NK-92 (cell line): ENCODE measurements around the gene SCYGR3.

Experiments used
- DNase-seq: peaks from one replicate; lab custom pipeline; 2025; ENCODE audit not compliant: unreplicated experiment; lab: John Stamatoyannopoulos, UW

Gene SCYGR3, protein sequence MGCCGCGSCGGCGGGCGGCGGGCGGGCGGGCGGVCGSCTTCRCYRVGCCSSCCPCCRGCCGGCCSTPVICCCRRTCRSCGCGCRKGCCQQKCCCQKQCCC

DNA sequence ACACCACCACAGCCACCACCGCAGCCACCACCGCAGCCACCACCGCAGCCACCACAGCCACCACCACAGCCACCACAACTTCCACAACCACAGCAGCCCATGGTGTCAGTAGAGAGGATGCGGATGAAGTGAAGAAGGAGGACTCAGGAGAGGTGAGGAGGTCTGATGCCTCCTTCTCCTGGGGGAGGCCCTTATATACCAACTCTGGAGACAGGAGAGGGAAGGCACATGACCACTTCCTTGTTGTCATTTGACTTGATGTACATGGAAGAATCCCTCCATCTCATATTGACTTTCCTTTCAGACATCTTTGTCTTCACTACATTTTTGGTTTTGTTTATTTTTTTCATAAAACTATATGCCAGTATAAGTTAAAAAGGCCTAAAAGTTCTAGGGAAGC, at the start of gene SCYGR3:
Gene SCYGR3, minus strand, starts transcription at position 101 of the 400 bp plus-strand sequence. Its CDS starts 0 bp downstream, at position 101.
- no peak for DNase-seq

DNA sequence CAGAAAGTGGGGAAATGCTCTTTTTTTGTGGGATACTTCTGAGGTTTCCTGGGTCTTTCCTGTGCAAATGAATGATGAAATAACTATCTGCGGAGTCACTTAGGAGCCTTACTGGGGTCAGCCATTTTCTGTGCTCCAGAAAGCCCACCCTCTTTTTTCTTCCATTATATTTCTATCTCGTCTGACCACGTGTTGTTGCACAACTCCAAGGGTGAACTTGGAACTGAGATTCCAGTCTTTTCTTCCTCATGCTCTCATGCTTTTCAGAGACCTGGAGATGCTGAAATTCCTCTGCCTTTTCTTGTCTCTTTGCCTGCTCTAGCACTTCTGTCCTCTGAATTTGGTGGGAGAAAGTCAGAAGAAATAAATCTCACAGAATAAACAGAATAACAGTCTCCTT, 47.2 kb upstream of the SCYGR3 start:
- DNase-seq: no peak

- DNase-seq: no peak
Measured at GRCh38 chr2:227661025-227661649, 46.5 kb upstream of the SCYGR3 start.

GRCh38 chr2:227657199-227657845, 42.7 kb upstream of the SCYGR3 start:
- DNase-seq: no peak

DNA sequence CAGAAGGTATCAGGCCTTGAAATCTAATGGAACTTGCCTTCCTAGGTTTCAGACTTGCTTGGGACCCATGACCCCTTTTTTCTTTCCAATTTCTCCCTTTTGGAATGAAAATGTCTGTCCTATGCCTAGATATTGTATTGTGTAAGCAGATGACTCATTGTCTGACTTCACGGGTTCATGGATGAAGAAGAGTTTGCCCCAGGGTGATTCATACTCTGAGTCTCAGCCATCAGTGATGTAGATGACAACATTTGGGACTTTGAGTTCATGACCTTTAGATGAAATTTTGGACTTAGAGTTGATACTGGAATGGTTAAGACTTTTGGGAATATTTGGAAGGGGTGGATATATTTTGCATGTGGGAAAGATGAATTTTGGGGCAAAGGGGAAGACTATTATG, 40.8 kb upstream of the SCYGR3 start:
- no peak for DNase-seq

- no peak for DNase-seq
Measured at GRCh38 chr2:227654426-227654825, 39.8 kb upstream of the SCYGR3 start.

DNA sequence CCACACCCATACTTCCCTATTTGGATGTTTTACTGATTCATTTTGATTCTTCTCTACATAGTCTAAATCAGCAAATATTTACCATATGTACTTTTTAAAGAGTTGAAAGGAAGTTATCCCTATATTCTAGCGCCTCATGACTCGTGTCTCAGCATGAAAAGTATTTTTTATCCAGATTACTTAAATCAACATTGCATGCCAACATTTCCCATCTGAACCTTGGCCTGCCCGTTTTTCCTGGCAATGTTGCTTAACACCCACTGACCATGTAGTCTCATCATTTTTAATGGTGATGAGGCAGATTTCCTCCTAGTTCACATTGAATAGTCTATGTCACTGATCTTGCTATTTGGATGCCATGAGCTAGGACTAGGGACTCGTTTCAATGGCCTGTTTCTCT, 38.8 kb upstream of the SCYGR3 start:
- no peak for DNase-seq

GRCh38 chr2:227643990-227644551, 29.4 kb upstream of the SCYGR3 start:
- no peak for DNase-seq

GRCh38 chr2:227642656-227643055, 28.0 kb upstream of the SCYGR3 start:
- no peak for DNase-seq

DNA sequence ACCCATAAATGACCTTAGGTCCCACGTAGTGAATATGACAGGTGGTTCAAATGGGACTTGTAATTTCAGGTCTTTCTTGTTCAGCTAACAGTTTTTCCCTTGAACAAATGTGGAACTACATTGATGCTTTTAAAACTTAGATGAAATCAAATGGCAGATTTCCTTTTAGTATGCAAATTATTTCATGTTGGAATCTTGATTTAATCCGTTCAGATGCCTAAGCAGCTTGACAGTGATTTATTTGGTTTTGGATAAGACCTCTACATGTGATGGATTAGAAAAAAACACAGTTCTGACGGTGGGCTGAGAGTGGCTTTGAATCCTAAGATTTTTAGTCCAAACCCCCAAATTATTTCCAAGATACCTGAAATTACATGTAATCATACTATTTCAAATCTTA, 19.6 kb upstream of the SCYGR3 start:
- no peak for DNase-seq

GRCh38 chr2:227632827-227633226, 18.2 kb upstream of the SCYGR3 start:
- no peak for DNase-seq

DNA sequence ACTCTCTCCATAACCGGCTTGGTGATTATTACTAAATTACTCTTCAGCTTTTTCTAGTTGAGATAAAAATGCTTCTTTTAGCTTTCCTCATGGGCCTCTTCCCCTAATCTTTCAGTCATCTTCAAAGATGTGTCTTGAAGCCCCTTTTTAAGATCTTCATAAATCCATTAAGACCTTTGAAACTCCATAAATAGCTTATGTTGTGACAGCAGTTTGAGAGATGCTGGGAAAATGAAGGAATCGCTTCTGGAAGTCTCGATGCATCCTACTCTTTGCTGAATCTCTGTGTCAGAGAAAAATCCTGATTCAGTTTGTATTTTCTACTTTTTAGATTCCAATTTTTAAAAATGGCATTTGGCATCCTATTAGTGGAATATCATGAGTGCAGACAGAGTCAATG, 15.7 kb upstream of the SCYGR3 start:
- DNase-seq: no peak

DNA sequence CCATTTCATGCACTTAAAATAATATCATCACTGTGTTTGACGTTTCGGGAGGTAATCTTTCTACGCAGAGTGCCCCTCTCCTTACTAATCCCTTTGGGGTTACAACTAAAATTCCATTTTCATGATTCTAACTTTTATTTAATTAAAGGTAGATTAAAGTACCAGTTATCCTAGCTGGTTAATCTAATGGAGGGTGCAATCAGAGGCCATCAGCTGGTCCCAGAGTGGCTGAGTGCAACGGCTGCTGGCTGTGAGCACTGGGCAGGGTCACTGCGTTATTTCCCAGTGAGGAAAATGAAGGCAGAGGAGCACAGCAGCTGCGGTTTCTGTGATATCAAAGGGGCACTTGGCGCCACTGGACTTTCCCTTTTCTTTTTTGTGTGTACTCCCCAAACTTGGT, 14.8 kb upstream of the SCYGR3 start:
- DNase-seq: no peak

DNA sequence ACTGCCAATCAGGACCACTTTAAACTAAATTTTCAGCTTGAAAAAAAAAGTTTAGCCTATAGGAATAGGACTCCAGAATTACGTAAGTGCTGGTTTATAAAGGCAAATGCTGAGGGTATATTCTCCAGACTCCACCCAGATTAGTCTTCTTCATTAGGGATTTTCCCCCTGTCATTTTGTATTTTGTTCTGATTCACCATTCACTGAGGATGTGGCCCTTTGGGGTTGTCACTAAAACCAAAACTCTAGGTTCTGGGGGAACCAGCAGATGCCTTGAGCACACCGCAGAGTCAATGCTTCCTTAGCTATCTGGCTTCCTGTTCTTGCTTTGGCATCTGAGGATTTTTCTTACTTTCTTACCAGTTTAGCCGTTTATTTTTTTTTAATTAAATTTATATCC, 13.1 kb upstream of the SCYGR3 start:
- DNase-seq: no peak

- DNase-seq: no peak
Measured at GRCh38 chr2:227626580-227627151, 12.0 kb upstream of the SCYGR3 start.

GRCh38 chr2:227625420-227625819, 10.8 kb upstream of the SCYGR3 start:
- no peak for DNase-seq

- no peak for DNase-seq
Measured at GRCh38 chr2:227623226-227623625, 8.6 kb upstream of the SCYGR3 start.

DNA sequence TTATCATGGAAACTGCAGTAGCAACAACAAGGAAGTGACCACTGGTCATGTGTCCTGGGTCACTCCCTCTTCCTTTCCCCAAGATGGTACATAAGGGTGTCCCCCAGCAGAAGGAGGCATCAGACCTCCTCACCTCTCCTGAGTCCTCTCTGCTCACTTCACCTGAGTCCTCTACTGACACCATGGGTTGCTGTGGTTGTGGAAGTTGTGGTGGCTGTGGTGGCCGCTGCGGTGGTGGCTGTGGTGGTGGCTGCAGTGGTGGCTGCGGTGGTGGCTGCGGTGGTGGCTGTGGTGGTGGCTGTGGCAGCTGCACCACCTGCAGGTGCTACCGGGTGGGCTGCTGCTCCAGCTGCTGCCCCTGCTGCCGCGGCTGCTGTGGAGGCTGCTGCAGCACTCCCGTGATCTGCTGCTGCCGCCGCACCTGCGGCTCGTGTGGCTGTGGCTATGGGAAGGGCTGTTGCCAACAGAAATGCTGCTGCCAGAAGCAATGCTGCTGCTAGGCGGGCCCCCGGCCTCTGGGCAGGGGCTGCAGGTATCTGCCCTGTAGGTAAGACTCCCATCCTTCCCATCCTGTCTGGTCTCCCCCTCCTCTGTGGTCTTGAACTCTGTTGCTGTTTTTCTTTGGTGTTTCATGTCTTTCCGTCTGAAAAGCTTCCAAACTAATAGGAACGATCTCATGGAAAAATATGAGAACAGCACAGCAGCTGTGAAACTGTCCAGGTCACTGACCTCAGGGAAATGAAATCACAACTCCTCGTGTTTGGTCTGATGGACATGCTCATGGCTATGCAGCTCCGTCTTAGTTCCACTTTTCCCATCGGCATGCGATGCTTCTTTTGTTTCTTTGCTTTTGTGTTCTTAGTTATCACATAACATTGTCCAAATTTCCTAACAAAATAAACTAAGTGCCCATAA, 2.9 kb upstream of the SCYGR3 start, which contains the start of gene SCYGR4:
Gene SCYGR4, plus strand, starts transcription at position 183 of the 915 bp plus-strand sequence. Its CDS starts 0 bp downstream, at position 183.
- DNase-seq: no peak

DNA sequence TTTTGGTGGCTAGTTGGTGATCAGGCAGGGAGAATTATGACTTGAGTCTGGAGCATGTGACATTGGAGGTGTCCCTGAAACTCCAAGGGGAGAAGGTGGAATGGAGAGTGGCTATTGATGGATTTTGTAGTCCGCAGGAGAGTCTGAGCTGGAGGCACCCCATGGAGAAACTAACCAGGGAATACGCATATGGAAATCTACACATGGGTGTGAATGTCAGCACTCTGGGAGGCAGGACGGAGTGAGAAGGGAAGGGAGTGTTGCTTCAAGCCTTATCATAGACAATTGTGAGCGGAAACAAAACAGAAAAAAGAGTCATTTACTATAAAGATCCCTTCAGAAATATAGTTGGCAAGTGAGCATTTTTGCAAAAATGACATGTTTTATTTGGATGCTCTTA, 2.0 kb upstream of the SCYGR3 start:
- no peak for DNase-seq

DNA sequence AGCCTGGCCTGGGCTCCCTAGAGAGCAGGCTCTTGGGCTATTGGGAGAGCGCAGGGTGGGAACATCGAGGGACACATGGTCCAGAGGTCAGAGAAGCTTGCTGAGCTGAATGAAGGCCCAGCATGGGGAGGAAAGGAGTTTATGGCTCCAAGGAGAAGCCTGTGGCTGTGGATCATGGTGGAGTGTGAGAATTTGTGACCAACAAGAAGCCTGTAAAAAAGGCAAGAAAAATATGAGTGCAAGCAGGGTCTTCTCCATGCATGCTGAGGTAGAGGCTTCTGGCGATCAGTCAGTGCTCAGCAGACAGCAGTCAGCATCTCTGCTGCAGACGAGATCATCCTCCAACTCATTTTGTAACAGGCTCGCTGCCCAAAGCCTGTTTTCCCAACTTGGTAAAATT, 1.3 kb upstream of the SCYGR3 start:
- no peak for DNase-seq

DNA sequence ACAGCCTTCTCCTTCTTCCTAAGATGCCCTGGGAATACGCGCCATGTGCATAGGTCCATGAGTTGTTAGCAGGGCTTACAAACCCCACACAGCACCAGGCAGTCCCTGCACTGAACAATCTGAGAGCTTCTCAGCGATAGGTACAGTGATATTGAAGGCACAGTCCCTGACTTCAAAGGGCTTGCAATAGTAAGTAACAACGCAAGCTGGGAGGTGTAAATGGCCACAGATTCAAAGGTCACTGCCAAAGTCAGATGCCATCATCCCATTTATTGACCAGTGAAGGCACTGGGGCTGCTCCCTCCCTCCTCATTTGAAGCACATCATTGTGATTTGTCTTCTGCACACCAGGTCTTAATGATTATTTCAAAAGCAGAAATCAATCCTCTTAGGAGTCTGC, 541 bp upstream of the SCYGR3 start:
- DNase-seq: no peak
